OCI-LY3 (cell line): ENCODE measurements around the gene PTDSS2.

Experiments
- H2AFZ ChIP-seq: fragments of 200-600, 300-600 bp; shearing (Covaris generic); 2 replicates; pipeline ENCODE4 v1.6.0; 2014; ENCODE audit warnings: antibody characterized with exemption, low read depth, low read length
- H3K27ac ChIP-seq: fragments of 200-600, 300-600 bp; sonication (generic); 2 replicates; pipeline ENCODE4 v1.5.1; 2014; ENCODE audit warnings: mild to moderate bottlenecking, low read length, moderate library complexity, mixed read lengths
- H3K27me3 ChIP-seq: fragments of 200-600, 300-600 bp; sonication (generic); 2 replicates; pipeline ENCODE4 v1.6.1; 2014; ENCODE audit warnings: low read depth, low read length, mixed read lengths
- H3K36me3 ChIP-seq: fragments of 200-600, 300-600 bp; sonication (generic); replicated peaks from 2 replicates; pipeline ENCODE3; 2014; ENCODE audit warnings: low read depth, low read length, mixed read lengths
- H3K4me1 ChIP-seq: fragments of 300-600, 200-600 bp; sonication (generic); 2 replicates; pipeline ENCODE4 v1.6.1; 2014; ENCODE audit warnings: low read length, mixed read lengths
- H3K4me2 ChIP-seq: fragments of 200-600, 300-600 bp; sonication (generic); 2 replicates; pipeline ENCODE4 v1.6.1; 2014; ENCODE audit warnings: low read length, mixed read lengths
- H3K4me3 ChIP-seq: fragments of 300-600, 200-600 bp; sonication (generic); 2 replicates; pipeline ENCODE4 v1.5.1; 2014; ENCODE audit warnings: antibody characterized with exemption, mild to moderate bottlenecking, low read length, moderate library complexity
- H3K79me2 ChIP-seq: fragments of 300-600, 200-600 bp; shearing (Covaris generic); 2 replicates; pipeline ENCODE4 v1.6.1; 2014; ENCODE audit warnings: mild to moderate bottlenecking, low read length, mixed read lengths
- H3K9ac ChIP-seq: fragments of 300-600, 200-600 bp; shearing (Covaris generic); 2 replicates; pipeline ENCODE4 v1.6.0; 2014; ENCODE audit warnings: mild to moderate bottlenecking, low read length, moderate library complexity
- H3K9me3 ChIP-seq: fragments of 200-600, 300-600 bp; shearing (Covaris generic); 2 replicates; pipeline ENCODE4 v1.6.1; 2014; ENCODE audit warnings: low read length, mixed read lengths; ENCODE audit not compliant: insufficient read depth
- H4K20me1 ChIP-seq: fragments of 200-600, 300-600 bp; sonication (generic); 2 replicates; pipeline ENCODE4 v1.6.1; 2016; ENCODE audit warnings: low read length, mixed read lengths; ENCODE audit not compliant: insufficient read depth
- EZH2phosphoT487 ChIP-seq: fragments of 200-600 bp; shearing (Covaris generic); IDR thresholded peaks from 2 replicates; pipeline ENCODE4 v1.6.1; 2018; ENCODE audit warnings: antibody characterized with exemption, mixed run types, low read depth
- TF ChIP-seq, protein P1 (sequence below): fragments of 200-600, 300-600 bp; sonication (generic); IDR thresholded peaks from 2 replicates; pipeline ENCODE4 v1.5.1; 2014; ENCODE audit warnings: antibody characterized with exemption, low read length, low read depth

Gene PTDSS2

GRCh38 chr11:452916-453527, 2.9 kb downstream of the PTDSS2 start:
- no peak overlapping the region for H3K27ac ChIP-seq
- no peak overlapping the region for H2AFZ ChIP-seq
- no peak overlapping the region for H3K9ac ChIP-seq
- H4K20me1 ChIP-seq, result peaks cover 9% of the 10 kb centered on the region; the same call in 1 of the 2 replicates
- peaks cover 76% of the 10 kb centered on the region for H3K79me2 ChIP-seq
- no peak overlapping the region for H3K4me2 ChIP-seq
- H3K9me3 ChIP-seq, result no peaks in the 10 kb centered on the region
- TF ChIP-seq, protein P1, sequence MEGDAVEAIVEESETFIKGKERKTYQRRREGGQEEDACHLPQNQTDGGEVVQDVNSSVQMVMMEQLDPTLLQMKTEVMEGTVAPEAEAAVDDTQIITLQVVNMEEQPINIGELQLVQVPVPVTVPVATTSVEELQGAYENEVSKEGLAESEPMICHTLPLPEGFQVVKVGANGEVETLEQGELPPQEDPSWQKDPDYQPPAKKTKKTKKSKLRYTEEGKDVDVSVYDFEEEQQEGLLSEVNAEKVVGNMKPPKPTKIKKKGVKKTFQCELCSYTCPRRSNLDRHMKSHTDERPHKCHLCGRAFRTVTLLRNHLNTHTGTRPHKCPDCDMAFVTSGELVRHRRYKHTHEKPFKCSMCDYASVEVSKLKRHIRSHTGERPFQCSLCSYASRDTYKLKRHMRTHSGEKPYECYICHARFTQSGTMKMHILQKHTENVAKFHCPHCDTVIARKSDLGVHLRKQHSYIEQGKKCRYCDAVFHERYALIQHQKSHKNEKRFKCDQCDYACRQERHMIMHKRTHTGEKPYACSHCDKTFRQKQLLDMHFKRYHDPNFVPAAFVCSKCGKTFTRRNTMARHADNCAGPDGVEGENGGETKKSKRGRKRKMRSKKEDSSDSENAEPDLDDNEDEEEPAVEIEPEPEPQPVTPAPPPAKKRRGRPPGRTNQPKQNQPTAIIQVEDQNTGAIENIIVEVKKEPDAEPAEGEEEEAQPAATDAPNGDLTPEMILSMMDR, result no peak
- no peak for TF ChIP-seq EZH2phosphoT487
- peaks cover 17% of the 10 kb centered on the region for H3K4me1 ChIP-seq
- H3K4me3 ChIP-seq, result no peak overlapping the region
- peaks cover 12% of the 10 kb centered on the region for H3K36me3 ChIP-seq
- no peaks in the 10 kb centered on the region for H3K27me3 ChIP-seq

DNA sequence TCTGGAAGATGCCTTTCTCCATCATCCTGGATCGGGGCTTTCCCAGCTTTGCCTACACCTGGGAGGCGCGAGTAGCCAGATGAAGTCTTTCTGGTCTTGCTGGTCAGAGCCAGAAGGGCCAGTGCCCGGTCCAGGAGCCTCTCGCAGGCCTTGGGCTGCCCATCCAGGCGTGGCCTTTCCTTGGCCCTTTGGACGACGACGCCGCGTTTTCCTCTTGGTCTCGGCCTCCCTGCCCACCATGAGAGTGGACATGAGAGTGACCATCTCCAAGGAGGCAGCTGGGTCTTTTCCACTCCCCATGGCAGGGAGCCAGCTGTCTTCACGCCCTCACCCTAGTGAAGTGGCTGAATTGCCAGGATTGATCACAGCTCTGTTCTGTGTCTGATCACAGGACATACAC, 3.5 kb downstream of the PTDSS2 start:
- H3K27ac ChIP-seq, result no peak overlapping the region
- peaks cover 9% of the 10 kb centered on the region; the same call in 1 of the 2 replicates for H4K20me1 ChIP-seq
- H3K9me3 ChIP-seq, result no peaks in the 10 kb centered on the region
- no peak overlapping the region for H3K4me3 ChIP-seq
- H3K9ac ChIP-seq, result no peak overlapping the region
- TF ChIP-seq EZH2phosphoT487, result no peak
- TF ChIP-seq, protein P1, result no peak
- no peaks in the 10 kb centered on the region for H3K27me3 ChIP-seq
- peaks cover 12% of the 10 kb centered on the region for H3K36me3 ChIP-seq
- H3K79me2 ChIP-seq, result peaks cover 76% of the 10 kb centered on the region
- H3K4me2 ChIP-seq, result no peak overlapping the region
- H3K4me1 ChIP-seq, result peaks cover 17% of the 10 kb centered on the region
- no peak overlapping the region for H2AFZ ChIP-seq

- H4K20me1 ChIP-seq, result peaks cover 9% of the 10 kb centered on the region; the same call in 1 of the 2 replicates
- no peak overlapping the region for H3K4me3 ChIP-seq
- peaks cover 13% of the 10 kb centered on the region for H3K4me1 ChIP-seq
- H3K79me2 ChIP-seq, result peaks cover 76% of the 10 kb centered on the region
- TF ChIP-seq, protein P1, result no peak
- TF ChIP-seq EZH2phosphoT487, result no peak
- H3K9me3 ChIP-seq, result no peaks in the 10 kb centered on the region
- H3K27ac ChIP-seq, result no peak overlapping the region
- H3K4me2 ChIP-seq, result no peak overlapping the region
- no peak overlapping the region for H2AFZ ChIP-seq
- no peak overlapping the region for H3K9ac ChIP-seq
- H3K27me3 ChIP-seq, result no peaks in the 10 kb centered on the region
- peaks cover 12% of the 10 kb centered on the region for H3K36me3 ChIP-seq
Observed at GRCh38 chr11:454043-454442, 4.0 kb downstream of the PTDSS2 start.

DNA sequence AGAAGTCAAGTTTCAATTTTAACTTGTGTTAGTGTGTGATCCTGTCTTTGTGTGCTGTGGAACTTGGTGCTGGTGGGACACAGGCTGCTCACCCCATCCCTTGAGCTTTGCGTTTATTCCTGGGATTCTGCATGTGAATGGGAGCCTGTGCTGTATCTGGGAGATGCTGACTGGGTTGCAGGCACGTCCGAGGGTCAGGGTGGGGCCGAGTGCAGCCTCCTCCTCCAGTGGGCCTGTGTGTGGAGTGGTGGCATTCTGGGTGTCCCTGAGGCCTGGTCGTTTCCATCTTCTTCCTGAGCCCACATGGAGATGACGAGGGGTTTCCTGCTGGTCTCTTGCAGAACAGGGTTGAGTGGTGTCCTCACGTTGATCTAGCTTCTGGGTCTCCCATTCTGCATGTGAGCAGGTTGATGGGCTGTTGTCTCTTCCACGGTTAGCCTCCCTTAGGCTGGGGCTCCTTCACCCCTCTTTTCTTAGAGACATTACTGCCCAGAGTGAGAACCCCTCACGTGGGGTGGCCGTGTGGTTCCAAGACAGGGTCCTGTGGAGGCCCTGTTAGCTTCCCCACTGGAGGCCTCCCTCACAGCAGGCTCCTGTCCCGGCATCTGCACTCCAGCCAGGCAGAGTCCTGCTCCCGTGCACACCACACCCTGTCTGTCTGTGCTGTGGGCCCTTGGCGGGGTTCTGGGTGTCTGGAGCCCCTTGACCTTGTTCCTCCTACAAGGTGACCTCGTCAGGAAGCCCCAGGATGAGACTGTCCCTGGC, 4.9 kb downstream of the PTDSS2 start:
- Histone ChIP-seq H3K4me3 (no peak overlapping the region), H2AFZ (no peak overlapping the region), H3K27ac (no peak overlapping the region), H4K20me1 (peaks cover 9% of the 10 kb centered on the region; the same call in 1 of the 2 replicates), H3K4me1 (peaks cover 8% of the 10 kb centered on the region), H3K36me3 (peaks cover 12% of the 10 kb centered on the region), H3K79me2 (peaks cover 75% of the 10 kb centered on the region), H3K9me3 (no peaks in the 10 kb centered on the region), H3K4me2 (no peak overlapping the region), H3K27me3 (no peaks in the 10 kb centered on the region), H3K9ac (no peak overlapping the region)
- TF ChIP-seq, protein P1, result no peak
- TF ChIP-seq EZH2phosphoT487, result no peak
